Mucosa of descending colon (tissue), 3 donors: ENCODE measurements around the gene GABPB1. TPM values are rescaled to one million over a fixed set of nuclear protein-coding genes. Genes with fewer than 3 reads are reported as not detected.

Experiments used
- ATAC-seq: fragments of 200-7000 bp; cut with Tn5 transposase; one replicate; pipeline ENCODE4 v1.9.1; 2020; ENCODE audit warnings: mild to moderate bottlenecking, moderate library complexity
- DNase-seq, 3 donors: peaks; one replicate each; pipeline ENCODE4 v3.0.0-alpha.2; 2020
- H3K36me3 ChIP-seq: fragments of 200-600 bp; one replicate; pipeline ENCODE4 v1.8.0; 2021; ENCODE audit warnings: low read depth, mild to moderate bottlenecking
- H3K4me1 ChIP-seq: fragments of 200-600 bp; one replicate; pipeline ENCODE4 v1.8.0; 2021; ENCODE audit warnings: low read depth, mild to moderate bottlenecking
- H3K4me3 ChIP-seq: fragments of 200-600 bp; one replicate; pipeline ENCODE4 v1.8.0; 2021; ENCODE audit warnings: mild to moderate bottlenecking
- H3K9me3 ChIP-seq: fragments of 200-600 bp; one replicate; pipeline ENCODE4 v1.8.0; 2021; ENCODE audit warnings: mild to moderate bottlenecking
- intact Hi-C, 2 donors: fragments of 100-400 bp; cut with DNase I in 1 of 2; cut with micrococcal nuclease in 1 of 2; formaldehyde crosslinking; loops; one replicate each; pipeline versions ENCODE4 v1.11.0 to v1.11.1; 2022; cut with DNase I, micrococcal nuclease
- total RNA-seq, 3 donors: library from RNA; stranded (reverse); fragmentation: NEBNext Ultra II Directional in 2 of 3; extraction: Animal tissue kit (Norgen Biotek cat#: 25700) in 2 of 3; gene quantifications; one replicate each; pipeline versions ENCODE4 v1.2.1 to v1.2.4, GENCODE V29; 2021 to 2023
- TF ChIP-seq, protein P1 (sequence below): fragments of 200-600 bp; IDR thresholded peaks from one replicate; pipeline ENCODE4 v1.8.0; 2022; ENCODE audit warnings: antibody characterized with exemption, mild to moderate bottlenecking
- donor health status: DM: no; HTN: no; CAD: no; lungs with moderate emphysema.
- donor health status: DM: no; HTN: no; CAD: no.
- donor health status: DM: no; HTN: yes; CAD: no.

The GABPB1 gene
- total RNA-seq, 3 donors from 2014 or later, result 10.0 to 15.6 (median 12.3) TPM

DNA sequence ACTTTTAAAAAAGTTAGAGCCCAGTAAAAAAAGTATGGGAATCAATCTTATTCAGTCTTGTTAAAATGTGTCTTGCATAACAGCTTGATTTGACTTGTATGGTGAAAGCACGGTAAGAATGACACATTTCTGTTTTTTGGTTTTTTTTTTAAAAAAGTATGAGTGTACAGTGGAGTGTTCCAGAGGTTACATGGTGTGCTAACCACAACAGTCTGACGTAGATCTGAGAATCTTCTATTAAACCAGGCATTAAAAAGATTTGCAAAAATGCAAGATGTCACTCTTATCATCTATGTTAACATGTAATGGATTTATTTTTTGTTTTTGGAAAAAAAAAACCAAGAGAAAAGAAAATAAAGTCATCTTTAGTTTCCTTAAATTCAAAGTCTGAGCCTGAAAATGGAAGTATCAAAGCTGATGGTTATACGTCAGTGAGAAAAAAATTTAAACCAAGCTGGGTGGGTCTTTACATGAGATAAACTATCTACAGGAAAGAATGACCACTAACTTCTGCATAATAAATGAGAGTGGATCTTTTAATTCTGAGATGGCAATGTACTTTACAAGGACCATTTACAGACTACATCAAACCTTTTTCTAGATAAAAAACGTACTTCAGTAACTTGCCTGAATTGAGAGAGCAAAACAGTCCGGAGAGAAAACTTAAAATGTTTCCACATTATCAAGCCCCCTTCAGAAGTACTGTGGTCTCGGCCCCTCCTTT, 1.6 kb downstream of the GABPB1 start:
- no peaks in the 10 kb centered on the region for H3K36me3 ChIP-seq
- H3K4me1 ChIP-seq, result peaks cover 30% of the 10 kb centered on the region
- peak overlapping the region; percentile 99 for H3K4me3 ChIP-seq
- intact Hi-C loops, result no loop called here
- TF ChIP-seq, protein P1, sequence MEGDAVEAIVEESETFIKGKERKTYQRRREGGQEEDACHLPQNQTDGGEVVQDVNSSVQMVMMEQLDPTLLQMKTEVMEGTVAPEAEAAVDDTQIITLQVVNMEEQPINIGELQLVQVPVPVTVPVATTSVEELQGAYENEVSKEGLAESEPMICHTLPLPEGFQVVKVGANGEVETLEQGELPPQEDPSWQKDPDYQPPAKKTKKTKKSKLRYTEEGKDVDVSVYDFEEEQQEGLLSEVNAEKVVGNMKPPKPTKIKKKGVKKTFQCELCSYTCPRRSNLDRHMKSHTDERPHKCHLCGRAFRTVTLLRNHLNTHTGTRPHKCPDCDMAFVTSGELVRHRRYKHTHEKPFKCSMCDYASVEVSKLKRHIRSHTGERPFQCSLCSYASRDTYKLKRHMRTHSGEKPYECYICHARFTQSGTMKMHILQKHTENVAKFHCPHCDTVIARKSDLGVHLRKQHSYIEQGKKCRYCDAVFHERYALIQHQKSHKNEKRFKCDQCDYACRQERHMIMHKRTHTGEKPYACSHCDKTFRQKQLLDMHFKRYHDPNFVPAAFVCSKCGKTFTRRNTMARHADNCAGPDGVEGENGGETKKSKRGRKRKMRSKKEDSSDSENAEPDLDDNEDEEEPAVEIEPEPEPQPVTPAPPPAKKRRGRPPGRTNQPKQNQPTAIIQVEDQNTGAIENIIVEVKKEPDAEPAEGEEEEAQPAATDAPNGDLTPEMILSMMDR, result no peak
- no peaks in the 10 kb centered on the region for H3K9me3 ChIP-seq
- ATAC-seq (peak; percentile 19), DNase-seq (no peak)

DNA sequence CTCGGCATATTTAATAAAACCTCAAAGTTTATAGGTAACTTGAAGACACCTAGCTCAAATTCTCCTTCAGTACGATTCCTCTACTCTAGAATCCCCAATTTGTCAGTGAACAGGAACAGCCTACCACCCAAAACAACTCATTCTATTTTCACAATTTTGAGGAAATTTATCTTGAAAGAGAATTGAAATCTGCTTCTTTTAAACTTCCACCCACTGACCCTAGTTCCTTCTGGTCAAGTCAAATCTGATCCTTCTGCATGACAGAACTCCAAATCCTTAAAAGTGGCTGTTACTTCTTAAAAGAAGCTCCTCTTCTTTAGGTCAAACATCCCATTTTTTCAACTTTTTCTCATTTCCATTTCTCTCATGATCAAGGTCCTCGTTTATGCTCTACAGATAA, 4.4 kb downstream of the GABPB1 start:
- no peak for ATAC-seq

DNA sequence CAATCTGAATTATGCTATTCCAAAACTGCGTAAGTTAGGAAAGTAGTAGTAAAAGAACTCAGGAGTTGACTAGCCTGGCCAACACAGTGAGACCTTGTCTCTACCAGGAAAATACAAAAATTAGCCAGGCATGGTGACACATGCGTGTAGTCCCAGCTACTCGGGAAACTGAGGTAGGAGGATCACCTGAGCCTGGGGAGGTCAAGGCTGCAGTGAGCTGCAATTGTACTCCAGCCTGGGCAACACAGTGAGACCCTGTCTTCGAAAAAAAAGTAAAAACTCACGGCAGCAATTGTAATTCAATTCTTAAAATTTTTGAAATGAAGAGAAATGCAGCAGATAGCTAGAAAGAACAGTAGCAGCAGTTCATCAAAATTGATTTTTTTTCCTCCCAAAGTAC, 9.7 kb downstream of the GABPB1 start:
- ATAC-seq, result no peak
- Histone ChIP-seq H3K36me3 (no peaks in the 10 kb centered on the region), H3K9me3 (no peaks in the 10 kb centered on the region), H3K4me1 (peaks cover 14% of the 10 kb centered on the region), H3K4me3 (no peak overlapping the region)
- TF ChIP-seq, protein P1, result no peak
- intact Hi-C loops, result no loop called here
- no peak for DNase-seq

More for the DNA sequence above, 4.4 kb downstream of the GABPB1 start:
- no peaks in the 10 kb centered on the region for H3K36me3 ChIP-seq
- no peak overlapping the region for H3K4me3 ChIP-seq
- peaks cover 18% of the 10 kb centered on the region for H3K4me1 ChIP-seq
- no peaks in the 10 kb centered on the region for H3K9me3 ChIP-seq
- no peak for DNase-seq
- intact Hi-C loops, result no loop called here
- TF ChIP-seq, protein P1, result no peak

DNA sequence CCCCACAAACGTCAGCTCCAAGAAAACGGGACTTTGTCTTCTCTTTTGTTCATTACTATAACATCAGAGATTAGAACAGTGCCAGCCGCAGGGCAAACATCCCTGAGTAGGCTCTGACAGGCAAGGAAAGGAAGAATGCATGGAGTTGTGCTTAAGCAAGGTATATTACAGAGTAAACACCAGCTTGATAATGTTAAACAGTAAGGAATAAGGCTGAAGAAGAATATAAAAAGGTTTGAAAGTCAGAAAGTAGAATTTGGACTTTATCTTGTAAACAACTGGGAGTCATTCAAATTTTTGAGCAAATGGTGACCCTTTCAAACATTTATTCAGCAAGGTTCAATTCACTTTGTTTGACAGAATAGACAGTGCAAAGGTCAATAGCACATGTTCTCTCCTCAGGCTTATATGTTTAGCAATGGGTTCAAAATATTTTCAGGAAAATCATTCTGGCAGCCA, 11.0 kb downstream of the GABPB1 start:
- TF ChIP-seq, protein P1, result no peak
- ATAC-seq, result peak; percentile 95

GRCh38 chr15:50341616-50342136, 13.3 kb downstream of the GABPB1 start:
- ATAC-seq (no peak), DNase-seq (no peak)
- peaks cover 10% of the 10 kb centered on the region for H3K4me1 ChIP-seq
- H3K9me3 ChIP-seq, result no peaks in the 10 kb centered on the region
- intact Hi-C loops, result no loop called here
- TF ChIP-seq, protein P1, result no peak
- H3K36me3 ChIP-seq, result no peaks in the 10 kb centered on the region
- no peak overlapping the region for H3K4me3 ChIP-seq

More for the DNA sequence above, 11.0 kb downstream of the GABPB1 start:
- no peak overlapping the region for H3K4me3 ChIP-seq
- DNase-seq, result peak in 2 of 3 donors; percentile 64 to 81
- H3K36me3 ChIP-seq, result no peaks in the 10 kb centered on the region
- intact Hi-C loops, result no loop called here
- H3K4me1 ChIP-seq, result peaks cover 10% of the 10 kb centered on the region
- H3K9me3 ChIP-seq, result no peaks in the 10 kb centered on the region
